GM12878 (cell line): ENCODE measurements around the gene CTNNA2. TPM values are rescaled to one million over a fixed set of nuclear protein-coding genes. Genes with fewer than 3 reads are reported as not detected.

Experiments
- ATAC-seq: fragments of 200-7000 bp; cut with Tn5 transposase; 3 replicates; pipeline ENCODE4 v1.9.1; 2020; ENCODE audit warnings: mild to moderate bottlenecking, moderate library complexity
- BruUV-seq: library from RNA; stranded (reverse); fragments of 400-500 nt; replicated peaks from 2 replicates; lab custom pipeline; 2021; lab: Mats Ljungman, UMichigan
- CTCF ChIA-PET: fragments of 300-600 bp; sonication (Branson Sonifier 250); formaldehyde crosslinking; extraction: SDS; loops from one replicate; lab custom pipeline; 2021; ENCODE audit warnings: inconsistent platforms; lab: Yijun Ruan, JAX
- POLR2A ChIA-PET: fragments of 350-600 bp; formaldehyde crosslinking; extraction: SDS; loops from one replicate; lab custom pipeline; 2021; ENCODE audit warnings: inconsistent platforms; lab: Charles Lee
- RAD21 ChIA-PET: fragments of 300-600 bp; sonication (Branson Sonifier 250); formaldehyde crosslinking; loops from one replicate; lab custom pipeline; 2023; ENCODE audit warnings: antibody characterized with exemption; ENCODE audit not compliant: unreplicated experiment; lab: Charles Lee
- SMC1A ChIA-PET: fragments of 300-600 bp; sonication (Branson Sonifier 250); formaldehyde crosslinking; loops from one replicate; lab custom pipeline; 2023; ENCODE audit not compliant: unreplicated experiment, uncharacterized antibody; lab: Charles Lee
- DNase-seq: peaks from one replicate; pipeline ENCODE4 v3.0.0-alpha.2; 2011; ENCODE audit warnings: low read depth, low spot score
- FAIRE-seq: peaks from 3 replicates; lab custom pipeline; 2011; peaks lifted over from hg19 to GRCh38; lab: Jason Lieb, UNC
- H2AFZ ChIP-seq: 2 replicates; pipeline ENCODE4 v1.6.0; 2011; ENCODE audit warnings: low read depth, low read length, control low read depth; ENCODE audit not compliant: control insufficient read depth
- H3K27ac ChIP-seq: 2 replicates; pipeline ENCODE4 v1.5.1; 2011; ENCODE audit warnings: control low read depth; ENCODE audit not compliant: control insufficient read depth, insufficient read depth
- H3K27me3 ChIP-seq, 2 experiments: replicated peaks in 1 of 2; 2 replicates each; pipeline versions ENCODE4 v1.6.0 to v1.6.1; 2011; ENCODE audit warnings: low read length in 1 of 2; ENCODE audit not compliant: control insufficient read depth in 2 of 2, insufficient read depth in 2 of 2
- H3K36me3 ChIP-seq, 2 experiments: 2 replicates each; pipeline ENCODE4 v1.5.1; 2011; ENCODE audit warnings: low read length in 1 of 2; ENCODE audit not compliant: control insufficient read depth in 2 of 2, insufficient read depth in 2 of 2
- H3K4me1 ChIP-seq: 2 replicates; pipeline ENCODE4 v1.6.1; 2011; ENCODE audit warnings: mild to moderate bottlenecking, low read length, moderate library complexity, mixed read lengths; ENCODE audit not compliant: control insufficient read depth, insufficient read depth
- H3K4me2 ChIP-seq: 2 replicates; pipeline ENCODE4 v1.6.0; 2011; ENCODE audit warnings: control low read depth; ENCODE audit not compliant: control insufficient read depth, insufficient read depth
- H3K4me3 ChIP-seq: fragments of 200-600 bp; sonication (generic); 2 replicates; pipeline ENCODE4 v1.5.1; 2016
- H3K79me2 ChIP-seq: 2 replicates; pipeline ENCODE4 v1.6.0; 2011; ENCODE audit warnings: low read length; ENCODE audit not compliant: control insufficient read depth, insufficient read depth
- H3K9ac ChIP-seq: 2 replicates; pipeline ENCODE4 v1.8.0; 2011; ENCODE audit warnings: low read length, control low read depth, mixed read lengths; ENCODE audit not compliant: control insufficient read depth, insufficient read depth
- H3K9me3 ChIP-seq: replicated peaks from 3 replicates; pipeline ENCODE4 v1.5.1; 2011; ENCODE audit warnings: mild to moderate bottlenecking, low read length; ENCODE audit not compliant: control insufficient read depth, insufficient read depth
- H4K20me1 ChIP-seq: 2 replicates; pipeline ENCODE4 v1.6.0; 2011; ENCODE audit not compliant: control insufficient read depth, insufficient read depth
- EGR1 ChIP-seq, 2 experiments: IDR thresholded peaks; 1 replicate in 1 of 2; 2 replicates in 1 of 2; pipeline ENCODE4 v1.6.1; 2011 to 2012; ENCODE audit warnings: low read depth in 2 of 2, low read length in 2 of 2, borderline replicate concordance in 1 of 2, mild to moderate bottlenecking in 1 of 2, moderate library complexity in 1 of 2
- EZH2 ChIP-seq: IDR thresholded peaks from 2 replicates; pipeline ENCODE4 v1.6.1; 2012; ENCODE audit warnings: low read depth, mild to moderate bottlenecking, control low read depth, inconsistent platforms, low read length, borderline replicate concordance; ENCODE audit not compliant: control insufficient read depth
- MTA2 ChIP-seq: fragments of 450-650 bp; IDR thresholded peaks from 2 replicates; pipeline ENCODE4 v1.6.1; 2016; ENCODE audit warnings: low read depth, mild to moderate bottlenecking, moderate library complexity
- NFIC ChIP-seq: IDR thresholded peaks from 2 replicates; pipeline ENCODE4 v1.6.1; 2012; ENCODE audit warnings: low read depth, mild to moderate bottlenecking, inconsistent platforms, low read length, moderate library complexity
- PAX5 ChIP-seq: IDR thresholded peaks from 2 replicates; pipeline ENCODE4 v1.6.1; 2011; ENCODE audit warnings: low read depth, low read length, borderline replicate concordance
- SMARCA5 ChIP-seq: fragments of 450-650 bp; IDR thresholded peaks from 2 replicates; pipeline ENCODE4 v1.6.1; 2017; ENCODE audit warnings: mild to moderate bottlenecking
- SPI1 ChIP-seq: IDR thresholded peaks from 2 replicates; pipeline ENCODE4 v1.6.1; 2011; ENCODE audit warnings: low read depth, mild to moderate bottlenecking, low read length, moderate library complexity, borderline replicate concordance; ENCODE audit not compliant: insufficient read depth
- ZNF24 ChIP-seq: fragments of 450-650 bp; IDR thresholded peaks from 2 replicates; pipeline ENCODE4 v1.6.1; 2017; ENCODE audit warnings: antibody characterized with exemption, mild to moderate bottlenecking
- WGBS: methylation state at CpG from one replicate; pipeline ENCODE4 v1.1.6; 2016; ENCODE audit warnings: low lambda C conversion rate; ENCODE audit not compliant: insufficient replicate concordance, insufficient coverage; ENCODE audit errors: missing lambda C conversion rate; 5-methylcytosine and 5-hydroxymethylcytosine counted together
- in situ Hi-C: fragments of 300-500 bp; cut with MboI; formaldehyde crosslinking; loops from 9 replicates; pipeline ENCODE4 v1.14.3; 2018; ENCODE audit warnings: mixed read lengths
- intact Hi-C: fragments of 100-400 bp; cut with micrococcal nuclease; formaldehyde crosslinking; loops from one replicate; pipeline ENCODE4 v1.14.2; 2022; ENCODE audit not compliant: unreplicated experiment
- polyA plus RNA-seq, 11 experiments: library from polyadenylated mRNA; depleted of rRNA in 4 of 11; unstranded in 6 of 11; stranded (reverse) in 5 of 11; fragments of >200 nt; fragmentation: Nextera tagmentation in 4 of 11; fragmentation: Illumina TruSeq in 1 of 11; extraction: Ambion mirVana in 4 of 11; extraction: Trizol in 1 of 11; gene quantifications; 1 replicate in 1 of 11; 2 replicates in 10 of 11; pipeline versions ENCODE4 v1.2.1 to v1.2.3, GENCODE V29; 2011 to 2016; ENCODE audit warnings: inconsistent platforms in 2 of 11, missing spikeins in 2 of 11, low read depth in 1 of 11
- total RNA-seq, 4 experiments: library from RNA; depleted of rRNA in 3 of 4; stranded (reverse); fragments of >200 nt in 3 of 4; fragmentation: Illumina TruSeq in 1 of 4; extraction: Trizol in 1 of 4; gene quantifications; 2 replicates each; pipeline versions ENCODE4 v1.2.1 to v1.2.3, GENCODE V29; 2013 to 2021
- TF ChIP-seq, protein P1 (sequence below): fragments of 450-650 bp; IDR thresholded peaks from 2 replicates; pipeline ENCODE4 v1.6.1; 2017; ENCODE audit warnings: low read depth, mild to moderate bottlenecking, moderate library complexity

CTNNA2 gene
- total and polyA plus RNA-seq, 10 of the 15 experiments (the other 5 are each of a cell fraction or from before 2014, with no cell fraction given): 2.4 to 36.2 (median 6.6) TPM

DNA sequence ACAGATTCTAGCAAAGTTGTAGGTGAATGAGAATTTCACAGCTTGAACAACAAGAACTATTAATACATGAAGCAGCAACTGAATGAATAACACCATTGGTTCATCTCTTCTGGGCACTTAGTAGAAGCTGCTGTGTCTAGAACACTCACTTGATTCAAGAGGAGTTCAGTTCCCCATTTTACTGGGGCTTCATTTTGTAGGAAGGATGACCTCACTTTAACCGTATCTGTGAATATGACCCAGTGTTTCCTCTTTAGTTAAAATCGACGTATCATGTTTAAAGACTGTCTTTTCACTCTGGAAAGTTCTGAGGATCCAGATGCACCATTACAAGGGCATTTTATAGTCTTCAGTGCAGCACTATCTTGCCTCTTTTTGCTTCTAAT lies 743.9 kb downstream of the CTNNA2 start:
- ChIA-PET POLR2A (no interaction called here), RAD21 (interaction anchor here (3.2 kb wide), 1 partner anchor 242 kb away, joined by 17 read pairs; no protein-coding TSS in a partner anchor)
- H2AFZ ChIP-seq: no peak overlapping the region

DNA sequence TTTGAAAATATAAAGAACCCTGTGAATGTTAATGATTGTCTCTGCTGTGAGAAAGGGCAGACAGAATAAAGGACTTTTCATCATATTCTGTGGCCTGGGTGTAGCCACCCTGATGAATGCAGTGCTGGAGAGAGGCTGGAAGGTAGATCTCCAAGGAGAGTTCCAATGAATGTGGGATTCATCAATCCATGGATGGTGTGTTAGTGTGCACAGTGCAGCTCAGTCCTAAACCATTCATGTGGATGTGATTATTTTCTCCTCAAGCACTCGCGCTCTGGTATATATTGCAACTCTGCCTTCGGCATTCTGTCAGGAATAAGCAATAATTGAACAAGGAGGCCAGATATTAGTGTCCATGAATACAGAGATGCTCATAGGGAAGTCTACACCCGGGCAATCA lies 744.6 kb downstream of the CTNNA2 start:
- ATAC-seq (no peak), FAIRE-seq (no peak), DNase-seq (no peak)
- ChIA-PET CTCF (interaction anchor here (0.6 to 2.6 kb wide), 2 partner anchors 18 to 234 kb away, joined by 3 to 8 read pairs; no protein-coding TSS in a partner anchor), POLR2A (no interaction called here), RAD21 (interaction anchor here (3.2 kb wide), 1 partner anchor 242 kb away, joined by 17 read pairs; no protein-coding TSS in a partner anchor), SMC1A (interaction anchor here (0.6 to 0.7 kb wide), 2 partner anchors 14 to 801 kb away, joined by 3 read pairs; no protein-coding TSS in a partner anchor)
- Histone ChIP-seq H3K9ac (no peak overlapping the region), H3K4me3 (no peak overlapping the region), H3K27me3 (peaks cover 0 to 1% of the 10 kb centered on the region in 2 experiments; a peak in 2 of 4 replicates), H3K79me2 (no peaks in the 10 kb centered on the region), H4K20me1 (no peaks in the 10 kb centered on the region), H3K4me1 (no peaks in the 10 kb centered on the region), H3K9me3 (no peaks in the 10 kb centered on the region), H3K36me3 (no peaks in the 10 kb centered on the region), H3K27ac (no peak overlapping the region), H3K4me2 (no peak overlapping the region), H2AFZ (no peak overlapping the region)
- intact Hi-C loops (loop anchor here (10.0 kb wide), 1 partner anchor 237 kb away; no protein-coding TSS in a partner anchor), in situ Hi-C loops (no loop called here)
- TF ChIP-seq PAX5: no peak
- TF ChIP-seq ZNF24: no peak
- no peak for TF ChIP-seq NFIC
- no peak for TF ChIP-seq SMARCA5
- no peak for TF ChIP-seq EGR1 (IDR thresholded peaks at IDR 0.05; ENCODE audit: borderline replicate concordance in 1 of 2, low read depth in 2 of 2, low read length in 2 of 2)
- no peak for TF ChIP-seq EZH2
- 48% methylated on average over 4 of the region's 4 CpGs for whole genome bisulfite sequencing
- no TSS peak for BruUV-seq

More for the DNA sequence above, 743.9 kb downstream of the CTNNA2 start:
- Histone ChIP-seq H3K27me3 (peaks cover 0 to 1% of the 10 kb centered on the region in 2 experiments; a peak in 2 of 4 replicates), H3K9me3 (no peaks in the 10 kb centered on the region), H3K9ac (no peak overlapping the region), H3K4me1 (no peaks in the 10 kb centered on the region), H3K4me2 (no peak overlapping the region), H4K20me1 (no peaks in the 10 kb centered on the region), H3K79me2 (no peaks in the 10 kb centered on the region), H3K36me3 (no peaks in the 10 kb centered on the region), H3K27ac (no peak overlapping the region), H3K4me3 (no peak overlapping the region)
- TF ChIP-seq SPI1: 0 out of 2 replicates have a peak, but pooled peaks have one; percentile 21
- TF ChIP-seq, protein P1, sequence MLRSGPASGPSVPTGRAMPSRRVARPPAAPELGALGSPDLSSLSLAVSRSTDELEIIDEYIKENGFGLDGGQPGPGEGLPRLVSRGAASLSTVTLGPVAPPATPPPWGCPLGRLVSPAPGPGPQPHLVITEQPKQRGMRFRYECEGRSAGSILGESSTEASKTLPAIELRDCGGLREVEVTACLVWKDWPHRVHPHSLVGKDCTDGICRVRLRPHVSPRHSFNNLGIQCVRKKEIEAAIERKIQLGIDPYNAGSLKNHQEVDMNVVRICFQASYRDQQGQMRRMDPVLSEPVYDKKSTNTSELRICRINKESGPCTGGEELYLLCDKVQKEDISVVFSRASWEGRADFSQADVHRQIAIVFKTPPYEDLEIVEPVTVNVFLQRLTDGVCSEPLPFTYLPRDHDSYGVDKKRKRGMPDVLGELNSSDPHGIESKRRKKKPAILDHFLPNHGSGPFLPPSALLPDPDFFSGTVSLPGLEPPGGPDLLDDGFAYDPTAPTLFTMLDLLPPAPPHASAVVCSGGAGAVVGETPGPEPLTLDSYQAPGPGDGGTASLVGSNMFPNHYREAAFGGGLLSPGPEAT: no peak
- TF ChIP-seq MTA2: no peak
- ATAC-seq (peak; percentile 28; the same call in 2 of the 3 replicates), FAIRE-seq (no peak), DNase-seq (no peak)
- intact Hi-C loops: loop anchor here (10.0 kb wide), 1 partner anchor 238 kb away; no protein-coding TSS in a partner anchor
- BruUV-seq: no TSS peak
- SMC1A ChIA-PET: interaction anchor here (0.6 to 0.7 kb wide), 2 partner anchors 13 to 802 kb away, joined by 3 read pairs; no protein-coding TSS in a partner anchor
- WGBS: 18% methylated on average over 3 of the region's 3 CpGs
- CTCF ChIA-PET: interaction anchor here (0.6 to 1.7 kb wide), 5 partner anchors 18 to 243 kb away, joined by 3 to 8 read pairs (median 3); no protein-coding TSS in a partner anchor
- in situ Hi-C loops: no loop called here
